ENCODE results near the gene LDLRAD4.

LDLRAD4 gene

GRCh38 chr18:13232086-13232917, 13.7 kb downstream of the LDLRAD4 start:
- no peak for DNase-seq

- DNase-seq = no peak
These were observed 14.6 kb downstream of the LDLRAD4 start for GRCh38 chr18:13232971-13233786.

- DNase-seq = no peak
These were observed 15.5 kb downstream of the LDLRAD4 start for GRCh38 chr18:13233787-13234783.

DNA sequence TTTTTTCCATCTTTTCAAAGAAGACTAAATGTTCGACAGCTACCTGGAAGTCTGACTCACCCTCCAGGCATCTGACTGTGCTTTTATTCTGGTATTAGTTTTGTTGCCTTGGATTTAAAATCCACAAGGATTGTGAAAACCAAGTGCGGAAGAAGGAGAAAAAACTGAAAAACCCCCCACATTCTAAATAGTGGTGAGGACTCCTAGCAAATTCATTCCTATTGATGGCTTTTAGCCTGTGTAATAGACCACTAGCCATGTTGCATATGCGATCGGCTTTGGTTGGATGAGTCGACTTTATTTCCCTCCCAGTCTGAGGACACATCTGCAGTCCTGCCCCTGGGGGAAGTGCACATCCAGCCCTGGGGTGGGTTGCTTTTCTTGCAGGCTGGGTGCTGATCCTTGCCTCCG, 16.9 kb downstream of the LDLRAD4 start:
- no peak for DNase-seq

DNA sequence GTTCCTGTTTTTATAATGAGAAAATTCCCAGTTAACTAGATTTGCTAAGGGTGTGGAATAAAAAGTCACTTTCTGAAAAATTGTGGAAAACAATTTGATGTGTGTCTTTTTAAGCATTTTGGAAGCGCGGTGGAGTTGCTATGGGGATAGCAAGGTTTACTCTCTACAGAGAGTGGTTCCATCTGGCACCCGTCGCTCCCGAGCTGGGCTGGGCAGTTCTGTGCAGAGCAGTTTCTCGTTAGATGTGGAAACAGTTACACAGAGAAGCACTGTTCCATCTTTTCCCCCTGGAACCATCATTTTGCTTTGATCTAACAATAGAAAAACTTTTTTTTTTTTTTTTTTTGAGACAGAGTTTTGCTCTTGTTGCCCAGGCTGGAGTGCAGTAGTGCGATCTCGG, 17.4 kb downstream of the LDLRAD4 start:
- no peak for DNase-seq

DNA sequence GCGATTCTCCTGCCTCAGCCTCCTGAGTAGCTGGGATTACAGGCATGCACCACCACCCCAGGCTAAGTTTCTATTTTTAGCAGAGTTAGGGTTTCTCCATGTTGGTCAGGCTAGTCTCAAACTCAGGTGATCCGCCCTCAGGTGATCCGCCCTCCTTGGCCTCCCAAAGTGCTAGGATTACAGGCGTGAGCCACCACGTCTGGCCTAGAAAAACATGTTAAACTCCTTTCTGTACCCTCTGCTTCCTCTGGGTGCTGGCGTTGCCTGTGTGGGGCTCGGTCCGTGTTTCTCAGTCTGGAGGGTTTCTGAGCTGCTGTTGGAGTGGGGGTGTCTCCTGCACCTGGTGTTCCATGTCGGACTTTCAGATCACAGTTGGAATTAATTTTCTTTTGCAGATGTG, 17.9 kb downstream of the LDLRAD4 start:
- DNase-seq = no peak

- no peak for DNase-seq
These were observed 18.5 kb downstream of the LDLRAD4 start for GRCh38 chr18:13237073-13237472.

GRCh38 chr18:13237641-13238040, 19.1 kb downstream of the LDLRAD4 start:
- no peak for DNase-seq

- no peak for DNase-seq
These were observed 20.8 kb downstream of the LDLRAD4 start for GRCh38 chr18:13239171-13239956.

- DNase-seq = no peak
These were observed 21.6 kb downstream of the LDLRAD4 start for GRCh38 chr18:13240060-13240725.

DNA sequence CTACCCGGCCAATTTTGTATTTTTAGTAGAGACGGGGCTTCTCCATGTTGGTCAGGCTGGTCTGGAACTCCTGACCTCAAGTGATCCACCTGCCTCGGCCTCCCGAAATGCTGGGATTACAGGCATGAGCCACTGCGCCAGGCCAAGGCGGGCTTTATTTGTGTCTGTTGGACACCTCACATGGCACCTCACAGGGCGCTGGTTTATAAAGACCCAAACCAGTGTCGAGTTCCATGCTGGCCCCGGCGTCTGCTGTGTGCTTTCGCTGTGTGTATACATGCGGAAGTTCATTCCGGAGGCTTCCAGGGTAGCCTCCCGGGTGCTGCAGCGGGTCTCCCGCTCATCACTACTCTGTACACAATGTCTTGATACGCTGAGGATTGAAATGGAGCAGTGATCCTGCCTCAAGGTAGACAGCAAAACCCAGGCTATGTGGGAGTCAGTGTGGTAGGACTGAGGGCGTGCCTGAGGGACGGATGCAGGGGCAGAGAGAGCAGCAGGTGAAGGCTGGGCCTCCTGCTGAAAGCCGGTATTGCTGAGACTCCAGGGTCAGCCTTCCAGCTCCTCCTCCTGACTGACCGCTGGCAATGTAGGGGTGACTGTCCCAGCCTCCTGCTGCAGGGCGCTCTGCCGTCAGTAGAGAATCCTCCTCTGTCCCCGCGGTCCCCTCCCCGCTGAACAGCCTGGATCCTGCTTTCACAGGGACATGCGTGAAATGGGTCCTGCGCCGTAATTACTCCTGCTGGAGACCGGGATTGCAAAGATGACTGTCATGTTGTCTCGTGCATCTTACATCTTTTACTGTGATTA, 22.7 kb downstream of the LDLRAD4 start:
- no peak for DNase-seq

DNA sequence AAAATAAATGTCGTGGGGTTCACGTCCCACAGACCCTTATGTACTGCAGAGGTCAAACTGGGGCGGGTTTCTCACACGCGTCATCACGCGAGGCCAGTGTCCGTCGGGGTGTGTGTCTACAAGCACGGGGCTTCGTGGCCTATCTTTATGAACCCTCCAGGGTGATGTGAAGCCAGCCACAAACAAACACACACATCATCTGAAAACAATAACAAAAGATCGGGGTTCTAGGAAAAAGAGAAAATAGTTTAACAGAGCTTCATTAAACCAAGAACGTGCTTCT, 23.3 kb downstream of the LDLRAD4 start:
- no peak for DNase-seq

GRCh38 chr18:13242797-13243196, 24.2 kb downstream of the LDLRAD4 start:
- no peak for DNase-seq

DNA sequence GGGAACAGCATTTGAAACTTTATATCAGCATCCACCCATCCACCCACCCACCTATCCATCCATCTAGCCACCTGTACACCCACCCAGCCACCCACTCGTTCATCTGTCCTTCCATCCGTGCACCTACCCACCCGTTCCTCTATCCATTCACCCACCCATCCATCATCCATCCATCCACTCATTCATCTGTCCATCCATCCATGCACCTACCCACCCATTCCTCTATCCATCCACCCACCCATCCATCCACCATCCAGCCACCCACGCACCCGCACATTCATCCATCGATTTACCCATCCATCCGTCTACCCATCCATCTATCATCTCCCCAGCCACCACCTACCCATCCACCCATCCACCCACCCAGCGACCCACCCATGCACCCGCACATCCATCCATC, 24.8 kb downstream of the LDLRAD4 start:
- DNase-seq = no peak

- no peak for DNase-seq
These were observed 25.6 kb downstream of the LDLRAD4 start for GRCh38 chr18:13244135-13244534.

DNA sequence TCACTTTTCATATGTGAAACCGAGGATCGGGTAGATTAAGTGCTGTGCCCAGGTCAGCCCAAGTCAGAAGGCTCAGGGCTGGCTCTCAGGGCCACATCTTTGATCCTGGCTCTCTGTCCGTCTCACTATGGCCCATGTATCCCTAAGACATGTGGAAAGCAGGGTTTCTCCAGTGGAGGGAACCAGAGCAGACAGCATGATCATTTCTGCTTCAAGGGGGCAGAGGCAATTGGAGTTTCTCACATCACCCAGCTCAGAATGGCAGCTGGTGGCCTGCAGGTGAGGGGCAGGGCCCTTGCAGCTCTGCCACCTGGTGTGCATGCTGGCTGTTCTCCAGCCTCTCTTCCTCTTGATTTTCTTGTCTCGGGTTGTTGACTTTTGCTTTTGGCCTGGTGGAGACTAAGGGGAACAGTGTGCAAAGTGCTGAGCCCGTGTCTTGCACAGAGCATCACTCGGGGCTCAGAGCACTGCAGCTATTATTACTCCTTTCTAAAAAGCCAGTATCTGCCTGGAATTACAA, 27.0 kb downstream of the LDLRAD4 start:
- no peak for DNase-seq

DNA sequence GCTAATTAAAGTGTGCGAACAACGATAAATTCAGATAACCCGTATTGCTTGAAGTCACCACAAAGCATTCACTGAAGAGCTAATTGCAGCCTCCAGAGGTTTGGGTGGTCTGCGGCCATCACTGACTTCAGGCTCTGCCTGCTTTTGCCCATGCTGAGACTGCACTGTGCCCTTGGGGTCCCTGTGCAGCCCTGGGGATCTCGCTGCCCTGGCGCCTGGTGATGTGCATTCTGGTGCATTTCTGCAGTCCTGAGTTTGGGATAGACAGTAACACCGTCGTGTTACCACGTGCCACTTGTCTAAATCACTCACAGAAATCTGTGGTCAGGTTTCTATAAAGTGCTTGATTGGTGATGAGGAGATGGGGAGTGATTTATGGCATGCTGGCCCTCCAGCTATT, 27.6 kb downstream of the LDLRAD4 start:
- DNase-seq = no peak

DNA sequence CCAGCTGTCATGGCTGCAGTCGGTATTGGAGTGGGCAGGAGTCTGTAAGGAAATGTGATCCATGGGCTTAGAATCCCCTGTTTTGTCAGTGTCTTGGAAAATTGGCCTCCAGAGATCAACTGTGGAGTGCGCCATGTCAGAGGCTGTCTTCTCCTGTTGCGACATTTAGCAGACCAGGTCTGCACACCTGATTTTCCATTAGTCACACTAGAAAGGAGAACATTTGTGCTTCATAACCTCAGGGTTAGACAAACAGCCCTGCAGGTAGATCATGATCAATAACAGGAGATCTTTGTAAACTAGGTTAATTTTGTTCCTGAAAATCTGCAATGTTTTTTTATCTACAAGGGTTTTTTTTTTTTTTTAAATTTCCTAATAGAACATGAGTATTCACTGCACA, 28.0 kb downstream of the LDLRAD4 start:
- no peak for DNase-seq

DNA sequence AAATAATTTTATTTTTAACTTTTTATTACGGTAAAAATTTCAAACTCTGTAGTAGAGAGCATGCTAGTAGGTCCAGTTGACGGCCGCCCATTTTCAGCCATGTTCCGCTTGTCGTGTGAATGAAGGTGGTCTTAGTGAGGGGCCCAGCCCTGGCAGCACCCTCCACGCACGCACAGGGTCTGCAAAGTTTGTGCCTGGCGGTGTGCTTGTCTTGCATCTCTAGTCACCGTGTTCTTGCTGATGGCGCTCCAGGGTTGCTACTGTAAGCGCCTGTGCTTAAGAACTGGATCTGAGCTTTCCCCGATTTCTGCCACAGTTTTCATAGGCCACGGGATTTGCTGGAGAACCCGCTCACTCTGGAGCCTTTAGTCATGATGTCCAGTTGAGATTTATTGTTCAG, 28.9 kb downstream of the LDLRAD4 start:
- DNase-seq = no peak

DNA sequence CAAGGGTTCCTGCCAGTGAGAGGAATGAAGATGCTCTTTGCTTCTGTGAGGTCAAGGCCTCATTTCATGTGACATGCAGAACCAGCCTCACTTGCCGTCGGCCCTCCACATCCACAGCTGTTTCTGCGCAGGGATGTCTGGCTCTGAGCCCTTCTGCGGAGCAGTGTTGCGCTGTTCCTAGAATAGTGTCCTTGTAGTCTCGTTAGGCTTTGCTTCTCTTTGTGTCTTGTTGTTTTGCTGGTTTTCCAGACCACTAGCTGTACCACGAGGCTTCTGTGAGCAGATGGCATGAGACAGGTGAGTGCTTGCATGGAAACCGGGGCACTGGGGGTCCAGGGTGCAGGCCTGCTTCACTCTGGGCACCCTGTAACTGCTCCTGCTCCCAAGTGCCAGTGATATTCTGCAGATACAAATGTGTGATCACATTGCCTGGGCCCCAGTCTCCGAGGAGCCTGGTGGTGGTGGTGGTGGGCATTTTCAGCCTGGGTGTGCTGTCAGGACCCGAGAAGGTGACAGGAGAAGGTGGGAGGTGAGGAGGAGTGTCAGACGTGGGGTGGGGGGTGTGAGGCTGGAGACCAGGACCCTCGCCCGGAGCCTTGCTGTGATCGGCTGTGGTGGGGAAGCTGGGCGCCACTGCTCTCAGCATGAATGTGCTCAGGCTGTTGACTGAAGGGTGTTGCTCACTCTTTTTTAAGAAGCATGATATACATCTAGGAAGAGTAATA, 34.3 kb downstream of the LDLRAD4 start:
- no peak for DNase-seq
